ENCODE measurements around the gene GYG2.
"Not testable (repeated sequence)": the region's sequence is repeated elsewhere in the genome, so short reads cannot be mapped to it uniquely, and the experiment has no call there.

Gene GYG2

DNA sequence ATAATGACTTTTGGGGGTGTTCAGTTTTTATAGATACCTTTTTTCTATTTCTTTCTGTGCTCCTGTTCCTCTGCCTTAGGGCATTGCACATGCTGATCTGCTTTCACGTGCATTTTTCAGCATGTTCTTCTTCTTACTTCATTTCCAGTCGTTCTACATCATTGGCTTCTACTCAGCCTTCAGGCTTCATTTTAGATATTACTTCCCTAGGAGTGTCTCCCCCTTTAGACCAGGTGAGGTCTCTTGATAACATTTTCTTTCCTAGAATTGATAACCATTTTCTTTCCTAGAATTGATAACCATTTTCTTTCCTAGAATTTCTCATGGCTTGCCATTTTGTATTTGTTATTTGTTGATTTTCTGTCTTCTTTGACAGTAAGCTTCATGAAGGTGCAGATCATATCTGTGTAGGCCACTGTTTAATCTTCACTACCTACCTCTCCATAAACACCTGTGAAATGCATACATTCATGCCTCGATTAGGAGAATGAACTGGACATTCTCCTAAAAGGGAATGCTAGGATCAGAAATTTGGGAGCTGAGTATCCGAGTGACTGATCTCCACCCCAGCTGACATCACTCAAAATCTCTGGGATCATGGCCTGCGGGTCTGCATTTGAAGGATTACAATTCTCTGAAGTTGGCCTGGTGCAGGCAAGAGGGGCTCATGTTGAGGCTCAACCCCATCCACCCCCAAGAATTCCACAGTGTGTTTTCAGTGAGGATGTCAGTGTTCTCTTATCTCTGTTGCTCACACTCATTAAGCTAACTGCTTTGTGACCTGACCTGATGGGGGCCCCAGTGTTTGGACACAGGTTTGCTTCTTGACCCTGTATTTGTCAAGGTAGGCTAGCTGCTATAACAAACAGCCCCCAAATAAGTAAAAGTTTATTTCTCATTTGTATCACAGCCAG lies 45.7 kb downstream of the GYG2 start:
- no peak for DNase-seq

- DNase-seq, result no peak
These were observed 46.4 kb downstream of the GYG2 start for GRCh38 chrX:2875136-2875481.

GRCh38 chrX:2875798-2876399 lies 47.2 kb downstream of the GYG2 start:
- DNase-seq, result no peak

DNA sequence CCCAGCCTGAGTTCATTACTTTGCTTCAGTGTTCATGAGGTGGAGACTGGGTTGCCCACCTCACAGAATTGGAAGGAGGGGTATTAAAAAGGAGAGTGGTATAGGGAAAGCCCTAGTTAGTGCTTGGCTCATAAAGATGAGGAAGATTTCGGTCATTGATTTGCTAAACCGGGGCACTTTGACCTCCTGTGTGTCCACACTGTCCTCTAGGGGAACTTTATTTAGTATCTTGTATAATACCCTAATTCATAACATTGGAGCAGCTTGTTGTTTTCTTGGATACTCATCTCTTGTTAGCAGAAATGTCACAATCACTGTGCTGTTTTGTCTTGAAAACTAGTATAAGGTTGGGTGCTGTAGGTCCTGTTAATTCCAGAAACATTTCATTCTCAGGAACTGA lies 49.8 kb downstream of the GYG2 start:
- DNase-seq, result no peak

DNA sequence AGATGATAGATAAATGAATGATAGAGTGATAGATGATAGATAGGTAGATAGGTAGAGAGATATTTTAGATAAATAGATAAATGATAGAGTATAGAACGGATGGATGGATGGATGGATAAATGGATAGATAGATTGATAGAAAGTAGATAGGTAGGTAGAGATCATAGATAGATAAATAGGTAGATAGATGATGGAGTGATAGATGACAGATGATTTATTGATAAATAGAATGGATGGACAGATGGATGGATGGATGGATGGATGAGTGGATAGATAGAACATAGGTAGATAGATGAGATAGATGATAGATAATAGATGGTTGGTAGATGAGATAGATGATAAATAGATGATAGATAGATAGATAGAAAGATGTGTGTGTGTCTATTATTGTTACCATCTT lies 50.9 kb downstream of the GYG2 start:
- no peak for DNase-seq

DNA sequence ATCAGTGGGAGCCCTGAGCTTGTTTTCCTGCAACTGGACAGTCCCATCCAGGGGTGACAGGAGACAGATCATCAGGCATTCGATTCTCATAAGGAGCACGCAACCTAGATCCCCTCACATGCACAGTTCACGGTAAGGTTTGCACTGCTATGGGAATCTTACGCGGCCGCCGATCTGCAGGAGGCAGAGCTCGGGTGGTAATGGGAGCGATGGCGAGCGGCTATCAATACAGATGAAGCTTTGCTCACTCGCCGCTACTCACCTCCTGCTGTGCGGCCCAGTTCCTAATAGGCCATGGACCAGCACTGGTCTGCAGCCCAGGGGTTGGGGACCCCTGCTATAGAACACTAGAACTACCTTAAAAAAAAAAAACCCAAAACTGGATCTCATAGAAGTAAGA lies 55.0 kb downstream of the GYG2 start:
- DNase-seq, result no peak

DNA sequence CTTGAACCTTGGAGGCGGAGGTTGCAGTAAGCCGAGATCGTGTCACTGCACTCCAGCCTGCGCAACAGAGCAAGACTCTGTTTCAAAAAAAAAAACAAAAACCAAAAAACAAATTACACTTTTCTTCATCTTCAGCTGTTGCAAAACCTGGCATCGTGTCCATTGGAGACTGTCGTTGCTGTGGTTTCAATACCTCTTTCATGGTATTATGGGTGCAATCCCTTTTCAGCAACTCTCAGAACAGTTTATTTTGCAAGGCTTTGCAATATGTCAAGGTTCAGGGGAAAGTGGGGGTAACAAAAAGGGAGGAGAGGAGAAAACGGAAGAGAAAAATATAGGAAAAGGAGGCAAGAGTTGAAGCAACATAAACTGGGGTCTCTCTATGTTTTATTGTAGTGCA lies 59.6 kb downstream of the GYG2 start:
- DNase-seq, result no peak

GRCh38 chrX:2889045-2889605 lies 60.4 kb downstream of the GYG2 start:
- DNase-seq, result no peak

- DNase-seq, result not testable (repeated sequence)
These were observed 61.2 kb downstream of the GYG2 start for GRCh38 chrX:2889706-2890490.

DNA sequence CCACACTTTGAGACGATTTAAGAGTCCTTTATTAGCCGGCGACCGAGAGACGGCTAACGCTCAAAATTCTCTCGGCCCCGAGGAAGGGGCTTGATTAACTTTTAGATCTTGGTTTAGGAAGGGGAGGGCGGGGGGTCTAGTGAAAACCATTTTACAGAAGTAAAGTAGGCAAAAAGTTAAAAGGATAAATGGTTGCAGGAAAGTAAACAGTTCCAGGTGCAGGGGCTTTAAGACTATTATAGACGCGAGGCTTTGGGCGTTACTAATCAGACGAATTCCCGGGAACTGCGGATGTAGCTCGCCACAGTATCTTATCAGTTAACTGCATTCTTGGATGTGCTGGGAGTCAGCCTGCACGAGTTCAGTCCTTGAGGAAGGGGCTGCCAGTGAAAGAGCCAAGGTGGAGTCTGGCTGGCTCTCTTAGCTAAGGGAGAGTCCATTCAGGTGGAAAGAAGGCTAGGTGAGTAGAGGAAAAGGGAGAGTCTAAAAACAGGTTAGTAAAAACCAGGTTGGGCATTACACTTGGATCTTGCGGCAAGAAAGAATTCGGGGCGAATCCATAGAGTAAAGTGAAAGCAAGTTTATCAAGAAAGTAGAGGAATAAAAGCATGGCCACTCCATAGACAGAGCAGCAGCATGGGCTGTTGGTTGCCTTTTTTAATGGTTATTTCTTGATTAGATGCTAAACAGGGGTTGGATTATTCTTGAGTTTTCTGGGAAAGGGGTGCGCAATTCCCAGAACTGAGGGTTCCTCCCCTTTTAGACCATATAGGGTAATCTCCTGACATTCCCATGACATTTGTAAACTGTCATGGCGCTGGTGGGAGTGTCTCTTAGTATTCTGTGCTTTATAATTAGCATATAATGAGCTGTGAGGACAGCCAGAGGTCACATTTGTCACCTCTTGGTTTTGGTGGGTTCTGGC lies 62.1 kb downstream of the GYG2 start:
- DNase-seq, result not testable (repeated sequence)

DNA sequence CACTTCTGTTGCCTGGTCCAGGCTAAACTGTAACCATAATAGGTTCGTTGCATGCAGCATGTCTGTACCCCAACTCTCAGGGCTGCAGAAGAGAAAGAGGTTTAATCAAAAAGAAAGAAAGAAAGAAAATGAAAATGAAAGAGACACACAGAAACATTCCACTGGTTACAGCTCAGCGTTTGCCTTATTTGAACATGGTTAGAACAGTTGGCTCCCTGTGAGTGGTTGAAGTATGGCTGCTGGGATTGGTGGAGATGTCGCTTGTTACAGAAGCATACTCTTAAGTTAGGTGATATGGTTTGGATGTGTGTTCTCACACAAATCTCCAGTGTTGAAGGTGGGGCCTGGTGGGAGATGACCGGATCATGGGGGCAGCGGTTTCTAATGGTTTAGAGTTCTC lies 64.1 kb downstream of the GYG2 start:
- DNase-seq, result no peak

DNA sequence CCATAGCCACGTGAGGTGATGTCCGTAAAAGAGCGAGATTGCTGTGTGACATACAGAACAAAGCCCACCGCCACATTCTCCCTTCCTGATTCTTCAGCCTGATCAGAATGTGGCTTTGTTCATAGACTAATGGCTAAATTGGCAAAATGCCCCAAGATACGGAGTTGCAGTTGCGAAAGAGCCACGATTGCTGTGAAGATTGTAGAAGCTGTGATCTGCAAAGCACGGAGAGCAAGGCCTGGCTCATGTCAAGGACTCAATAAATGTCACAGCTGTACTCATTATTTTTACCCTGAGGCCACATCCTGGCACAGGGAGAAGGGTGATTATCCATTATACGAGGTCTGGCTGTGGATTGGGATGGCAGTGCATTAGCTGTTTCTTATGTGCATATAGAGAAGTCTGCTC lies 66.2 kb downstream of the GYG2 start:
- DNase-seq, result no peak

DNA sequence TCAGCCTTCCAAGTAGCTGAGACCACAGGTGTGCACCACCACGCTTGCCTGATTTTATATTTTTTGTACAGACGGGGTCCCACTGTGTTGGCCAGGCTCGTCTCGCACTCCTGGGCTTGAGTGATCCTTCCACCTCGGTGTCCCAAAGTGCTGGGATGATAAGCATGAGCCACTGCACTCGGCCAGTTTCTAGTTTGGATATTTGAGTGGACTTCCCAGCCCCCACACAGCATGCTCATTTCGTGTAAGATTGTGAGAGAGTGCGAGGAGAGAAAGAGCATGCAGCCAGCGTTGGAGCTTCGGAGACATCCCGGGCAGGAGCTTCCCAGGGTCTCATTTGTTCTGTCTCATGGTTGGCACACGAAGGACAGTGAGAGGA lies 68.6 kb downstream of the GYG2 start:
- no peak for DNase-seq

DNA sequence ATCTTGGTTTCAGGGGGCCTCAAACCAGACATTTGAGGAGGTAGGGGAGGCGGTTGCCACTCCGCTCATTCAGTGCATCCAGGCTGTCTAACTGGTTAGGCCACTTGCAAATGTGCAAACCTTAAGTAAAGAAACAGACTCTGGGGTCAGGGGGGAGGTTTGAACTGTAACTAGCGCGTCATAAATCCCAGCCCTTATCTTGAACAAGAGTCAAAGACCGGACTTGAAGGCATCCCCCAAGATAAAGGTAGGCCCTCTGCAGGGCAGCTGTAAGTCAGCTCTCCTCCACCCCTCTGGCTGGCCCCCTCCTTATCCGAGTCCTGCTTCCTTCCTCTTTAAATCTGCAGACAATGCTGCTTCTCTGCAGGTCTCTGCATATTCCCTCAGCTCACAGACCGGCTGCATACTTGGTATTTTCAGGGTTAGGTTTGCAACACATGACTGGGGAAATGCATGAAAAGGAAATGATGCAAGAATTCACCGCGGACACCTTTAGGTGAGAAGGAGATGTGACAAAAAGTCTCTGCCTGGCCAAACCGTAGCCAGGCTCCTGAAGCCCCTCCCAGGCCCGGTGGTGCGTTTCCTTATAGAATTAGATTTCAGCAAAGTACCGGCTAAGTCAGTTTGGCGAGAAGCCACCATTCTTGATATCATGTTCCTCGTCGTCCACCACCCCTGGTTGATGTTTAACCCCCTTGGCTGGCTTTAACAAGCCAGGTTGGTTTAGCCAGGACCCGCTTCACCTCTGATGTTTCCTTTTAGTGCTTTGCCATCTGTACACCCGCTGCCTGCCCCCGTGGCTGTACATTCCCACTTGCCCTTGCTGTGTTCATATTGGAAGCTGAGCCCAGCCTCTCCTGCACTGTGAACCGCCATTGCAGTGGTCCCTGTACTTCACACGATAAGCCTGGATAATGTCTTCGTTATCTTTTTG lies 69.2 kb downstream of the GYG2 start:
- peak; percentile 48 for DNase-seq

DNA sequence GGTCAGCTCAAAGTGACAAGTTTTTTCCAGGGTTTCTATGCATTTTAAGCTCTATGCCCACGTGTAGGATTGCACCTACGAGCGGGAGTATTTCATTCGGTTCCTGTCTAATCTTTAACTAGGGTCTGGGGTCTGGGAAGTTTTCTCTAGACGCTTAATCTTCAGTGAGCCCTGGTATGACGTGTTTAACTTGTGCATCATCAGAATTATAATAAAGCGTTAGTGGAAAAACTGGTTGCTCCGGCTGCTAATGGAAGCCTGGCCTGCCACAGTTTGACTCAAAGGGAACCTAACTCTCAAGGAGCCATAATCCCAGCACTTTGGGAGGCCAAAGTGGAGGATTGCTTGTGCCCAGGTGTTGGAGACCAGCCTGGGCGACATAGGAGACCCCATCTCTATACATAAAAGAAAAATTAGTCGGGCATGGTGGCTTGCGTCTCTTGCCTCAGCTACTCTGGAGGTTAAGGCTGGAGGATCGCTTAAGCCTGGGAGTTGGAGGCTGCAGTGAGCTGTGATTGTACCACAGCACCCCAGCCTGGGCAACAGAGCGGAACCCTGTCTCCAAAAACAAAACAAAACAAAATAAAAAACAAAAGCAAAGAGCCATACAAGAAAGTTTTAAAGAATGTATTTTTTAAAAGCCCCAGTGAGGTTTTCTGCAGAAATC lies 70.2 kb downstream of the GYG2 start:
- peak; percentile 55 for DNase-seq

GRCh38 chrX:2901367-2902036 lies 72.8 kb downstream of the GYG2 start:
- peak; percentile 3 for DNase-seq

- DNase-seq, result no peak
These were observed 74.1 kb downstream of the GYG2 start for GRCh38 chrX:2902841-2903240.

DNA sequence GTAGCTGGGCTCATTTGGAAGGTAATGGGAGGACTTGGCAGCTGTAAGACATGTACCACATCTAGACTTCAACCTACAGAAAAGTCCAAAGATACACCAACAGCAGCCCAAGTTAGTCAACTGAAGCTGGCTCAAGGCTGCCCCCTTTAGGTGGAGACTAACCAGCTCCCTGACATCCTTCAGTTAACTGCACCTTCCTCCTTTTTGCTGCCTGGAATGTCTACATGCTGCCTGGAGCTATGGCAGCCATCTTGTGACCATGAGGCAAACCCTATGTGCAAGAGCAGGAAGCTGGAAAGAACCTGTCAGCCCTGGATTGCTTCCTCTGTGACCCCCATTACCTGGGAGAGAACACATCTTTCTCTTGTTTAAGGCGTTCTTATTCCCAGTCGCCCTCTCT lies 74.6 kb downstream of the GYG2 start:
- no peak for DNase-seq

DNA sequence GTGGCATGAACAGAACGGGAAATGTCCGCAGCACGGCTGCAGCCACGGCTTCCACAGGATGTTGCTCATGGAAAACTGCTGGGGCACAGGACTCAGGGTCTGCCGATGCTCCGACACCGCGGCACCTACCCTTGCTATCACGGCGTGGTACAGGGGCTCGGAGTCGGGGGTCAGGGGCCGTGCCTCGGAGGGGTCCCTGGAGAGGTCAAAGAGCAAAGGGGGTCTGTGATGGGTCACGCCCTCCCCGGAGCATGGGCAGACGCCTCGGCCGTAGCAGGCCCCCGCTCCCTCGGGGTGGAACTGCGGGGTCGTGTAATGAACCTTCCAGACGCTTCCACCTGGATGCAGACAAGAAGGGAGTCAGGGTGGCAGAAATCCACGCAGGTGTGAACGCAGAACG lies 78.6 kb downstream of the GYG2 start:
- no peak for DNase-seq

DNA sequence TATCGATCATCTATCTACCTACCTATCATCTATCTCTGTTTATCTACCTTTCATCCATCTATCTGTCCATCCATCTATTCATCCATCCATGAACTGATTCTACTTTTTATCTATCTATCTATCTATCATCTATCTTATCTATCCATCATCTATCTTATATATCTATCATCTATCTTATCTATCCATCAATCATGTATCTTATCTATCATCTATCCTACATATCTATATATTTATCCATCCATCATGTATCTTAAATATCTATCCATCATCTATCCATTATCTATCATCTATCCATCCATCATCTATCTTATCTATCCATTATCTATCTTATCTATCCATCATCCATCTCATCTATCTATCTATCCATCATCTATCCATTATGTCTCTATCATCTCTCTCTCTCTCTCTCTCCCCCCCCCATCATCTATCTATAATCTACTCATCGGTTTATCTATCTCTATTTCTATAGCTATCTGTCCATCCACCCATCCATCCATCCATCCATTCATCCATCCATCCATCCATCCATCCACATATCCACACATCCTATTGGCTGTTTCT lies 79.5 kb downstream of the GYG2 start:
- no peak for DNase-seq
